HepG2 (cell line): ENCODE data around the gene KCTD21. TPM values are rescaled to one million over a fixed set of nuclear protein-coding genes. Genes with fewer than 3 reads are reported as not detected.
A peak's percentile ranks its signal among the peaks of the same experiment; 100 is the strongest.

Source experiments
- ATAC-seq: fragments of 200-7000 bp; cut with Tn5 transposase; 3 replicates; pipeline ENCODE4 v1.9.1; 2020; ENCODE audit warnings: mild to moderate bottlenecking, moderate library complexity
- BruUV-seq: library from RNA; stranded (reverse); fragments of 400-500 nt; replicated peaks from 2 replicates; lab custom pipeline; 2021; lab: Mats Ljungman, UMichigan
- CTCF ChIA-PET: fragments of 300-600 bp; formaldehyde crosslinking; extraction: SDS; loops from one replicate; lab custom pipeline; 2021; ENCODE audit warnings: low total read pairs, inconsistent platforms, low intra/inter-chr PET ratio; lab: Yijun Ruan, JAX
- POLR2A ChIA-PET: fragments of 350-600 bp; sonication (Branson Sonifier 250); formaldehyde crosslinking; loops from one replicate; lab custom pipeline; 2020; ENCODE audit warnings: antibody characterized with exemption, inconsistent platforms; lab: Yijun Ruan, JAX
- DNase-seq: peaks from one replicate; pipeline ENCODE4 v3.0.0-alpha.2; 2015; ENCODE audit warnings: low spot score
- FAIRE-seq: peaks from 3 replicates; lab custom pipeline; 2011; peaks lifted over from hg19 to GRCh38; lab: Jason Lieb, UNC
- H2AFZ ChIP-seq: one replicate; pipeline ENCODE4 v1.6.1; 2011; ENCODE audit warnings: low read length, inconsistent platforms
- H3K27ac ChIP-seq: fragments of 300-600 bp; 3 replicates; pipeline ENCODE4 v1.8.0; 2011; ENCODE audit warnings: mixed run types, mild to moderate bottlenecking, mixed read lengths, low read length, inconsistent platforms; ENCODE audit not compliant: insufficient read depth; ENCODE audit errors: extremely low read length
- H3K27me3 ChIP-seq, 2 experiments: fragments of 200-600 bp in 1 of 2; 2 replicates in 1 of 2; 3 replicates in 1 of 2; pipeline versions ENCODE4 v1.6.0 to v1.8.0; 2011; ENCODE audit warnings: low read length in 2 of 2, mild to moderate bottlenecking in 2 of 2, moderate library complexity in 2 of 2, inconsistent platforms in 1 of 2; ENCODE audit not compliant: insufficient read depth in 2 of 2, control insufficient read depth in 1 of 2
- H3K36me3 ChIP-seq, 2 experiments: fragments of 200-600 bp in 1 of 2; replicated peaks in 1 of 2; 2 replicates in 1 of 2; 3 replicates in 1 of 2; pipeline versions ENCODE4 v1.5.1 to v1.8.0; 2011; ENCODE audit warnings: low read length in 2 of 2, inconsistent platforms in 1 of 2; ENCODE audit not compliant: insufficient read depth in 2 of 2, control insufficient read depth in 1 of 2
- H3K4me1 ChIP-seq: 2 replicates; pipeline ENCODE4 v1.5.1; 2012; ENCODE audit warnings: low read length, inconsistent platforms; ENCODE audit not compliant: insufficient read depth
- H3K4me2 ChIP-seq: 2 replicates; pipeline ENCODE4 v1.6.0; 2011; ENCODE audit warnings: low read depth, low read length, inconsistent platforms
- H3K4me3 ChIP-seq, 3 experiments: fragments of 200-600 bp in 1 of 3; sonication (generic), shearing (Covaris generic) in 1 of 3; replicated peaks in 1 of 3; 2 replicates each; pipeline ENCODE4 v1.5.1; 2011 to 2016; ENCODE audit warnings: low read length in 3 of 3, inconsistent platforms in 2 of 3, low read depth in 2 of 3, mild to moderate bottlenecking in 2 of 3, control low read depth in 1 of 3, mixed read lengths in 1 of 3; ENCODE audit not compliant: insufficient read depth in 1 of 3
- H3K79me2 ChIP-seq: one replicate; pipeline ENCODE4 v1.6.1; 2011; ENCODE audit warnings: low read length, inconsistent platforms; ENCODE audit not compliant: insufficient read depth
- H3K9ac ChIP-seq: 2 replicates; pipeline ENCODE4 v1.6.0; 2011; ENCODE audit warnings: mild to moderate bottlenecking, low read depth, low read length, inconsistent platforms; ENCODE audit not compliant: insufficient read depth
- H3K9me3 ChIP-seq: 2 replicates; pipeline ENCODE4 v1.5.1; 2012; ENCODE audit warnings: mild to moderate bottlenecking, low read length
- H4K20me1 ChIP-seq: 2 replicates; pipeline ENCODE4 v1.6.0; 2011; ENCODE audit warnings: inconsistent platforms, mild to moderate bottlenecking, low read length, moderate library complexity; ENCODE audit not compliant: insufficient read depth
- DPF2 ChIP-seq: sonication (generic); formaldehyde crosslinking; IDR thresholded peaks from 2 replicates; pipeline ENCODE4 v1.4.0; 2020; ENCODE audit warnings: mild to moderate bottlenecking, low read depth, missing genetic modification reagents, borderline replicate concordance
- FOXK1 ChIP-seq: sonication (generic); formaldehyde crosslinking; IDR thresholded peaks from 2 replicates; pipeline ENCODE4 v1.4.0; 2020; ENCODE audit warnings: low read depth, missing genetic modification reagents, borderline replicate concordance
- HDAC2 ChIP-seq: sonication (generic); formaldehyde crosslinking; IDR thresholded peaks from 2 replicates; pipeline ENCODE4 v1.4.0; 2020; ENCODE audit warnings: missing genetic modification reagents
- IRF1 ChIP-seq: sonication (generic); formaldehyde crosslinking; IDR thresholded peaks from 2 replicates; pipeline ENCODE4 v1.4.0; 2020; ENCODE audit warnings: low read depth, mild to moderate bottlenecking, missing genetic modification reagents
- MTERF4 ChIP-seq: sonication (generic); formaldehyde crosslinking; IDR thresholded peaks from 2 replicates; pipeline ENCODE4 v1.8.0; 2023; ENCODE audit warnings: mild to moderate bottlenecking, missing genetic modification reagents
- NFKBIZ ChIP-seq: IDR thresholded peaks from 2 replicates; pipeline ENCODE4 v1.6.1; 2018; ENCODE audit warnings: missing genetic modification reagents, missing compliant biosample characterization
- SIN3A ChIP-seq: IDR thresholded peaks from 2 replicates; pipeline ENCODE4 v1.6.1; 2011; ENCODE audit warnings: low read depth, mild to moderate bottlenecking, control low read depth, low read length, borderline replicate concordance
- SRY ChIP-seq: sonication (generic); formaldehyde crosslinking; IDR thresholded peaks from 2 replicates; pipeline ENCODE4 v1.8.0; 2022; ENCODE audit warnings: mild to moderate bottlenecking, missing genetic modification reagents
- ZHX1 ChIP-seq: sonication (generic); formaldehyde crosslinking; IDR thresholded peaks from 2 replicates; pipeline ENCODE4 v1.8.1; 2022; ENCODE audit warnings: low read depth, mild to moderate bottlenecking, missing genetic modification reagents
- ZNF124 ChIP-seq: sonication (generic); formaldehyde crosslinking; IDR thresholded peaks from 2 replicates; pipeline ENCODE4 v1.4.0; 2020; ENCODE audit warnings: missing genetic modification reagents
- ZNF430 ChIP-seq: sonication (generic); formaldehyde crosslinking; IDR thresholded peaks from 2 replicates; pipeline ENCODE4 v1.9.0; 2021; ENCODE audit warnings: mild to moderate bottlenecking, missing genetic modification reagents
- ZNF44 ChIP-seq: sonication (generic); formaldehyde crosslinking; IDR thresholded peaks from 2 replicates; pipeline ENCODE4 v1.5.1; 2020; ENCODE audit warnings: mild to moderate bottlenecking, missing genetic modification reagents
- ZNF501 ChIP-seq: sonication (generic); formaldehyde crosslinking; IDR thresholded peaks from 2 replicates; pipeline ENCODE4 v1.5.1; 2020; ENCODE audit warnings: mild to moderate bottlenecking, moderate library complexity, missing genetic modification reagents
- ZNF510 ChIP-seq: sonication (generic); formaldehyde crosslinking; IDR thresholded peaks from 2 replicates; pipeline ENCODE4 v1.4.0; 2020; ENCODE audit warnings: low read depth, mild to moderate bottlenecking, missing genetic modification reagents
- ZNF563 ChIP-seq: sonication (generic); formaldehyde crosslinking; IDR thresholded peaks from 2 replicates; pipeline ENCODE4 v1.8.0; 2022; ENCODE audit warnings: mild to moderate bottlenecking, moderate library complexity, missing genetic modification reagents
- ZSCAN9 ChIP-seq: IDR thresholded peaks from 2 replicates; pipeline ENCODE4 v1.6.1; 2016; ENCODE audit warnings: borderline replicate concordance
- WGBS: methylation state at CpG from one replicate; pipeline ENCODE4 v1.1.6; 2017; ENCODE audit warnings: low lambda C conversion rate; 5-methylcytosine and 5-hydroxymethylcytosine counted together
- in situ Hi-C: cut with HindIII; loops from 2 replicates; pipeline ENCODE4 v1.10.0; 2017; ENCODE audit warnings: low pct_unique_long_range_greater_than_20kb; ENCODE audit not compliant: extremely low pct_ligation_motif_present
- intact Hi-C: fragments of 100-400 bp; cut with micrococcal nuclease; formaldehyde crosslinking; loops from one replicate; pipeline ENCODE4 v1.10.0; 2022; ENCODE audit not compliant: unreplicated experiment
- polyA plus RNA-seq, 8 experiments: library from polyadenylated mRNA; depleted of rRNA in 3 of 8; stranded (reverse) in 7 of 8; unstranded in 1 of 8; fragments of >200 nt; fragmentation: Illumina TruSeq in 4 of 8; extraction: Trizol in 4 of 8; gene quantifications; 2 replicates each; pipeline versions ENCODE4 v1.2.1 to v1.2.3, GENCODE V29; 2011 to 2016; ENCODE audit warnings: low read depth in 4 of 8, missing spikeins in 1 of 8, mixed read lengths in 1 of 8; ENCODE audit not compliant: insufficient read depth in 1 of 8
- total RNA-seq, 5 experiments: library from RNA; depleted of rRNA; stranded (reverse); fragments of >200 nt; fragmentation: Illumina TruSeq; extraction: Trizol; gene quantifications; 2 replicates each; pipeline ENCODE4 v1.2.3, GENCODE V29; 2016; ENCODE audit warnings: low read depth in 1 of 5

KCTD21 gene
- total and polyA plus RNA-seq, 2 of the 13 experiments (the other 11 are each of a cell fraction or from before 2014, with no cell fraction given): 3.1 to 13.5 TPM

DNA sequence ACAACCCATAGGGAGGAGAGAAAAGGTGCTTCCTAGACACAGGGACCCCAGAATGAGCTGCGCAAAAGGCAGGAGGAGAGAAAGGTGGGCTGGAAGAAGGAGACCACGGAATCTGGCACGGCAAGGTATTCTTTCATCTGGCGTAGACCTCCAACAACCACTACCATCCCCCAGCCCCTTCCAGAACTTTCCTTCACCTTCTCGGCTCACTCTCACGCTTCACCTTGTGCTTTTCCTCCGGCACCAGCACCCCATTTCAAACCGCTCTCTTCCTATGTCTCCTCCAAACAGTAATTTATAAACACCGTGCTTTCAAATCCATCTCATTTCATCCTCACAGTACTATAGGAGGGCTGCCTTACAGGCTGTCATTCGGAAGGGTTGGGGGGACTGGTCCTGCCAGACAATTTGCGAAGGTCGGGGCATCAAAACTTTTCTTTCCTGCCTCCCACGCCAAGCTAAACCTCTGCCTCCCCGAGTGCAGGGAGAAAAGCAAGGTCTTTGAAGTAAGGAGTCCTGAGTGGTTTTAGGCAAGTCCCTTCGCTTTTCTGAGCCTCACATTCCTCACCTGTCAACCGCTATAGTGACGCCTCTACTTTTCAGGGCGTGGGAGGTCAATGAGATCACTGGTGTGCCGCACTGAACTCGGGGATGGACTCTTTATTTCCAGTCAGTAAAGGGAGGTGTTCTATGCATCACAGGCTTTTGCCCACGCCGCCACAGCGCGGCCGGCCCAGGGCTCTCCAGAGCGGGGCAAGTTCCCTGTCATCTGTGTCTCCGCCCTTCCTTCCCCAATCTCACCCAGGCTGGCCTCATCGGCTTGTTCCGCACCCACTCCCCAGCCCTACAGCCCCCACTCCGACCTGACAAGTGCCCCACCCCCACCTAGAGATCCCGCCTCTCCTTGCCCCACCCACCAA is 800 bp downstream of the KCTD21 start:
- peak overlapping the region; percentile 78 to 96 (median 86) for H3K4me3 ChIP-seq
- H3K4me2 ChIP-seq: peak overlapping the region; percentile 88
- no peak overlapping the region for H2AFZ ChIP-seq
- CTCF ChIA-PET: no interaction called here
- H4K20me1 ChIP-seq: no peaks in the 10 kb centered on the region
- H3K9ac ChIP-seq: peak overlapping the region; percentile 66
- ATAC-seq (peak; percentile 51), FAIRE-seq (no peak), DNase-seq (no peak)
- POLR2A ChIA-PET: interaction anchor here (0.7 to 3.9 kb wide), 14 partner anchors 8 to 387 kb away, joined by 3 to 37 read pairs (median 5); partner anchors contain the start of genes ALG8, INTS4, NARS2 and NDUFC2
- WGBS: 36% methylated on average over 26 of the region's 31 CpGs
- H3K27me3 ChIP-seq: no peaks in the 10 kb centered on the region; a peak in 1 of 5 replicates
- TSS peak; percentile 58 for BruUV-seq
- H3K4me1 ChIP-seq: peaks cover 69% of the 10 kb centered on the region
- intact Hi-C loops: loop anchor here (2.0 to 5.0 kb wide), 2 partner anchors 15 to 110 kb away; partner anchors contain the start of gene NDUFC2
- H3K36me3 ChIP-seq: no peaks in the 10 kb centered on the region
- H3K27ac ChIP-seq: peak overlapping the region; percentile 47
- H3K79me2 ChIP-seq: peaks cover 13% of the 10 kb centered on the region
- in situ Hi-C loops: loop anchor here (5.0 kb wide), 1 partner anchor 45 kb away; no protein-coding TSS in a partner anchor
- H3K9me3 ChIP-seq: no peaks in the 10 kb centered on the region
- TF ChIP-seq IRF1 (CRISPR knock-in tag) (0 out of 2 replicates have a peak, but pooled peaks have one; percentile 9), ZNF430 (CRISPR knock-in tag) (0 out of 2 replicates have a peak, but pooled peaks have one; percentile 5), MTERF4 (CRISPR knock-in tag) (0 out of 2 replicates have a peak, but pooled peaks have one; percentile 25), DPF2 (CRISPR knock-in tag) (peak; percentile 38; the same call in 1 of the 2 replicates), ZNF44 (CRISPR knock-in tag) (no peak), SRY (peak; percentile 14; the same call in 1 of the 2 replicates), HDAC2 (0 out of 2 replicates have a peak, but pooled peaks have one; percentile 4), FOXK1 (no peak), ZSCAN9 (CRISPR knock-in tag) (0 out of 2 replicates have a peak, but pooled peaks have one; percentile 2), ZNF501 (CRISPR knock-in tag) (no peak), ZNF510 (0 out of 2 replicates have a peak, but pooled peaks have one; percentile 3), ZNF124 (no peak), ZNF563 (CRISPR knock-in tag) (0 out of 2 replicates have a peak, but pooled peaks have one; percentile 48), NFKBIZ (0 out of 2 replicates have a peak, but pooled peaks have one; percentile 2), SIN3A (peak; percentile 65; the same call in 1 of the 2 replicates), ZHX1 (0 out of 2 replicates have a peak, but pooled peaks have one; percentile 8)
